Superior temporal gyrus (tissue), 1 donor: ENCODE data around the gene TMEM150B.

Source experiments
- DNase-seq: peaks from one replicate; pipeline ENCODE4 v3.0.0-alpha.2; 2016; ENCODE audit errors: extremely low spot score

TMEM150B gene, protein sequence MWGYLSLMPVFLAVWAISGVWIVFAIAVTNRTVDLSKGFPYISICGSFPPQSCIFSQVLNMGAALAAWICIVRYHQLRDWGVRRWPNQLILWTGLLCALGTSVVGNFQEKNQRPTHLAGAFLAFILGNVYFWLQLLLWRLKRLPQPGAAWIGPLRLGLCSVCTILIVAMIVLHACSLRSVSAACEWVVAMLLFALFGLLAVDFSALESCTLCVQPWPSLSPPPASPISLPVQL

GRCh38 chr19:55325172-55325571 is at the start of gene TMEM150B:
Gene TMEM150B (minus strand): TSS chr19:55325341. CDS start chr19:55321036, 4,305 bp downstream.
- DNase-seq, result no peak

- no peak for DNase-seq
Observed at GRCh38 chr19:55373993-55374757, 49.0 kb upstream of the TMEM150B start.

- DNase-seq, result no peak
Observed at GRCh38 chr19:55373306-55373992, 48.3 kb upstream of the TMEM150B start.

DNA sequence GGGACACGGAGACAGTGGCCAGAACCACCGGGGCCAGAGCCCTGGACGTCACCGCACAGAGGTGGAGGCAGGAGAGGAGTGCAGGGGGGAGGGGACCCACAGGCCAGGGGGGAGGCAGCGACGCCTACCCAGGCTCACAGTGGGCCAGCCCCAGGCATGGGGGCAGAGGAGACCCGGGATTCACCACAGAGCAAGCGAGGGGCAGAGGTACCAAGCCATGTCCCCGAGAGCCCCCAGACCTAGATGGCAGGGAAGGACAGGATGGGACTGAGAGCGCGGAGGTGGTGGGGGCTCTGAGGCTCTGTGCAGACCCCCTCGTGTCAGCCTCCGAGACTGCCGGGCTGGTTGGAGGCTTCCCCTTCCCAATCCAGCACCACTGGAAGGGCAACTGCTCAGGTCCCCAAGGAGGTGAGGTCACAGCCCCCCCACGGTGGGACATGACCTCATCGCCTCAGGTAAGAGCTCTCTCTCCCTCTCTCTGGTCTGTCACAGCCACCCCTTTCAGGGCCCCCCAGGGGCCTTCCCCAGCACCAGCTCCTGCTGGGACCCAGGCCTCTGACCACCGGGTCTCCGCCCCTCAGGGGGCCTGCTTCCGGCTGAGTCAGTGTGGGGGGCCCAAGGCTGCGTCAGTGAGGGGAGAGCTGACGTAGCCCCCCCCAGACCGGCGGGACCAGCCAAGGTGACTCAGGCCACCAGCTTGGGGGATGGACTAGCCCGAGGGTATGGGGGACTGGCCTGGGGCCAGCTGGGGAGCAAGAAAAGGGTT is 47.4 kb upstream of the TMEM150B start:
- DNase-seq, result no peak

DNA sequence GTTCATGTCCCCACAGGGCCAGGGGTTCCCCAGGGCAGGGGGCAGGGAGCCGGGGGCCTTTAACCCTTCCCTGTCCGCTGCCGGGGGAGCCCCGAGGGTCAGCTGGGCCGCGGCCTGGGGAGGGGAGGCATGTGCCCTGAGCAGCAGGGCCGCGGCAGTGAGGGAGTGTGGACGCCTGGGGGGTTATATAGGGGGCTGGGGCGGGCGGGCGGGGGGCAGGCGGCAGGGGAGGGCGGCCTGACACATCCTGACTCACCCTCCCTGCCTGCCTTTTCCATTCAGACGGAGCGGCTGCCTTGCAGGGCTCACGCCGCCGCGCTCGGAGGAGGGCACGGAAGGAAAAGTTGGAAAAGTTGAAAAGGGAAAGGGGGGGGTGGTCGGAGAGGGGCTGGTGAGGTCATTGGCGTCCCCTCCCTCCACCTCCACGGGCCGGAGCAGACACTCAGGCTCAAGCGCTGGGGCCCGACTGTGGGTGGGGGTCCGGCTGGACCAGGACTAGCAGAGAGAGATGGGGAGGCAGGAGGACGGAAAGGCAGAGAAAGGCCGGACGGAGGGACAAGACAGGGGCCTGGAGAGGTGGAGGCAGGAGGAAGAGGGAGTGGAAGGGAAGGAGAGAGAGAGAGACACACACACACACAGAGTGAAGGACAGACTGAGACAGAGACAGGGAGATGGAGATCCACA is 45.3 kb upstream of the TMEM150B start, which contains the start of gene IL11:
IL11 (minus strand) TSS at position 159 of the 684 bp plus-strand sequence; CDS start at position 6, 153 bp downstream.
- DNase-seq, result no peak

- DNase-seq, result no peak
Observed at GRCh38 chr19:55369653-55370304, 44.6 kb upstream of the TMEM150B start.

DNA sequence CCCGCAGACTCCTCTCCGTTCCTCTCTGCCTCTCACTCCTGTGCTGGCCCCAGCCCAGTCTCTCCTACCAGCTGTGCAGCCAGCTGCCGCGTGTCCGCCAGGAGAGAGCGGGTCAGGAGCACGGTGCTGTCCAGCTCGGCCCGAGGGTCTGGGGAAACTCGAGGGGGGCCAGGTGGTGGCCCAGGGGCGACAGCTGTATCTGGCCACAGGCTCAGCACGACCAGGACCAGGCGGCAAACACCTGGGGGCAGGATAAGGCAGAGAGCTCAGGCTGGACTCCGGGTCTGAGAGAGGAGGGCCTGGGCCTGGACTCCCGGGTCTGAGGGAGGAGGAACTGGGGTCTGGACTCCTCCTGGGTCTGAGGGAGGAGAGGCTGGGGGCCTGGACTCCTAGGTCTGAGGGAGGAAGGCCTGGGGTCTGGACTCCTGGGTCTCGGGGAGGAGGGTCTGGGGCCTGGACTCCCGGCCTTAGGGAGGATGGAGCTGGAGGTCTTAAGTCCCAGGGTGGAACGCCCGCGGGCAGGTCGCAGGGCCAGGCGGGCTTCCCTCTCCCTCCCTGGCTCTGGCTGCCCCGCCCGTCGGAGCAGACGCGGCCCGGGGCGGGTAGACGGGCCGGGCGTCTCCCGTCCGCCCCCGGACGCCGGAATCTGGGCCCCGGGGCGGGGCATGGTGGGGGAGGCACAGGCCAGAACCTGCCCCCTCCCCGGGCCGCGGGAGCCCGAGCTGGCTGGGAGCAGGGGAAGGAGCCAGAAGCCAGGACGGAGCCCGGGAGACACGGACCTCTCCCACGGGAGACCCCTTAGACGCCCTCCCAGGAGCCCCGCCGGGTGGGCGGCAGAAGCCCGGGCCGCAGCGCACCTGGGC is 43.8 kb upstream of the TMEM150B start:
- no peak for DNase-seq

- DNase-seq, result no peak
Observed at GRCh38 chr19:55368106-55368505, 43.0 kb upstream of the TMEM150B start.

DNA sequence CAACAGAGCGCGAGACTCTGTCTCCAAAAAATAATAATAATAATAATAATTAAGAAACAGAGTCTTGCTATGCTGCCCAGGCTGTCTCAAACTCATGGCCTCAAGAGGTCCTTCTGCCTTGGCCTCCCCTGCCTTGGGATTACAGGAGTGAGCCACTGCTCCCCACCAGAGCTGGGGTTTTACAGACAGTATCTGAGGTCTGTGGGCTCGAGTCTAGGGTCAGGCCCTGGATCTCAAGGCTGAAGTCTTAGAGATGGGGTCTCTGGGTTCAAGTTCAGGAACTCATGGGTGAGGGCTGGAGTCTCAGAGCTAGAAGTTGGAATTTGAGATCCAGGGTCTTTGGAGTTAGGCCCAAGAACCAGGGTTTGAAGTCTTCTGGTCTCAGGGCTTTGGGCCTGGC is 41.6 kb upstream of the TMEM150B start:
- DNase-seq, result no peak

- no peak for DNase-seq
Observed at GRCh38 chr19:55365964-55366363, 40.8 kb upstream of the TMEM150B start.

DNA sequence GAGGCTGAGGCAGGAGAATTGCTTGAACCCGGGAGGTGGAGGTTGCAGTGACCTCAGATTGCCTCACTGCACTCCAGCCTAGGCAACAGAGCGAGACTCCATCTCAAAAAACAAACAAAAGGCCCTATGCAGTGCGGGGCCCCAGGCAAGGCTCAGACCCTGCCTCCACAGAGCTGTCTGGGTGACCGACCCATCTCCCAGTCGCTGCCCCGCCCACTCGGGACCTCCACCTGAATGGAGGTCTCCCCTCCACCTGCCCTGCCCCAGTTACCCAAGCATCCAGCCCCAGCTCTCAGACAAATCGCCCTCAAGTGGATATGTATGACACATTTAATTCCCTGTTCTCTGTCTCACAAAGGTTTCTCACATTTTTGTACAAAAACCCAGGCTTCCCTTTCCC is 40.1 kb upstream of the TMEM150B start:
- no peak for DNase-seq

- DNase-seq, result no peak
Observed at GRCh38 chr19:55362990-55363716, 38.0 kb upstream of the TMEM150B start, which contains the start of gene GARIN5B. Gene GARIN5B (minus strand): TSS chr19:55363260. CDS start chr19:55363066, 194 bp downstream.

- DNase-seq, result no peak
Observed at GRCh38 chr19:55362174-55362989, 37.2 kb upstream of the TMEM150B start.

DNA sequence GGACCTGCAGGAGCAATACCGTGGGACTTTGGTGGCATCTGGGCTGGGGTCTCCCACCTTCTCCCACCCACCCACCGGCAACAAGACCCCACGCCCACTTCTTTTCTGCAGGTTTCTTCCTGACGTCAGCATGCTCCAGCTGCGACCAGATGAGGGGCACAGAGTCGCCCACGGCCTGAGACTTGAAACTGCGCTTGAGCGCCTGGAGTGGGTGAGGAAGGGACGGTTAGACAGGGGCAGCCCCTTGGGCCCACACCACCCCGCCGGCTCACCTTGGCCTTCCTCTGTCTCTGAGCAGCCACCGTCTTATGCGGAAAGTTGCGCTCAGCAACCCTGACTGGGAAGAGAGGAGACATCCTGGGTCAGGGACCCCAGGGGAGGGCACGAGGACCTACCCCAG is 35.8 kb upstream of the TMEM150B start:
- DNase-seq, result no peak

DNA sequence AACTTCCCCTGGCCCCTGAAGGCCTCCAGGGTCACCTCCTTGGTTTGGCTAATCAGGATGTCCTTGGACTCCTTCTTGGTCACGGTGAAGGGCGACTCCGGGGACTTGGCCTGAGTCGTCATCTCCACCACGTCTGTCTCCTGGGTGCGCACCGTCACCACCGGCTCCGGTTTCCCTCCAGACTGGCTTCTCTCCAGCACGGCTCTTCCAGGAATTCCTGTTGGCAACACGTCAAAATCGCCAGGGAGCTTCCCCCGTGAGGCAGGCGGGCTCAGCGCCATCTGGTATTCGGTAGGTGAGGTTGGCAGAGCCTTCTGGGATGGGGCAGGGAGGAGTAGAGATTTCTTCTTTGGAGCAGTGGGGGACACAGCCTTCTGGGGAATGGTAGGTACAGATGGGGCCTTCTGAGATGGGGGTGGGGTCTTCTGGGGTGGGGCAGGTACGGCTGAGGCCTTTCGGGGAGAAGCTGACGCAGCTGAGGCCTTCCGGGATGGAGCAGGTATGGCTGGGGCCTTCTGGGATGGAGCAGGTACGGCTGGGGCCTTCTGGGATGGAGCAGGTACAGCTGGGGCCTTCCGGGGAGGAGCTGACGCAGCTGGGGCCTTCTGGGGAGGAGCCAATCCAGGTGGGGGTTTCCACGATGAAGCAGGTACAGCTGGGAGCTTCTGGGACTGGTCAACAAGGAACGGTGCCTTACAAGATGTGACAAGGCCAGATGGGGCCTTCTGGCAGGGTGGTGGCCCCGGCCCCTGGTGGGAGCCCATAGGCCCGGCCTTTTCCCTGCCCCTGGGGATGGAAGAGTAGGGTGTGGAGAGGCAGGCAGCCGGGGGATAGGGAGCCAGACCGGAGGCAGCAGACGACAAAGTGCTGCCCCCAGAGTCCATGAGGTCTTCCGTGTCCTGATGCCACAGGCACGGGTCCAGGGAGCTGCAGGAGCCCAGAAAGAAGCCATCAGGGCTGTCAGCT is 34.1 kb upstream of the TMEM150B start:
- no peak for DNase-seq

DNA sequence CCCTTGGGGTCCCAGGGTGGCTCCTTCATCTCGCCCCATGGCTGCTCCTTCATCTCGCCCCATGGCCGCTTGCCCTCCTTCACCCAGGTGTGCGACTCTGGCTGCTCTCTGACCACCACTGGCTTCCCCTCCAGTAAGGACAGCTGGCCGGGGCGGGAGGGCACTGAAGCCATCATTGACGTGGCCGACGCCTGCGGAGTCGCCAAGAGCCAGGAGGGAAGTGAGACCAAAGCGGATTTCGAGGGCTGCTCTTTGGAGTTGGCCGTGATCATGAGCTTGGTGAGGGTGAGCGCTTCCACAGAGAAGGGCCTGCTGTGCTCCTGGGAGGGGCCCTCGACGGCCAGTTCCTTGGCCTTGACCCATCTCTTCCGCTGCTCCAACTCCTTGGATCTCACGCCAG is 33.4 kb upstream of the TMEM150B start:
- no peak for DNase-seq
